ENCODE measurements around the gene CYFIP1. TPM values are rescaled to one million over a fixed set of nuclear protein-coding genes. Genes with fewer than 3 reads are reported as not detected.

CYFIP1 gene
- total and polyA plus RNA-seq, 5 donors, result 12.2 to 42.5 (median 35.3) TPM

DNA sequence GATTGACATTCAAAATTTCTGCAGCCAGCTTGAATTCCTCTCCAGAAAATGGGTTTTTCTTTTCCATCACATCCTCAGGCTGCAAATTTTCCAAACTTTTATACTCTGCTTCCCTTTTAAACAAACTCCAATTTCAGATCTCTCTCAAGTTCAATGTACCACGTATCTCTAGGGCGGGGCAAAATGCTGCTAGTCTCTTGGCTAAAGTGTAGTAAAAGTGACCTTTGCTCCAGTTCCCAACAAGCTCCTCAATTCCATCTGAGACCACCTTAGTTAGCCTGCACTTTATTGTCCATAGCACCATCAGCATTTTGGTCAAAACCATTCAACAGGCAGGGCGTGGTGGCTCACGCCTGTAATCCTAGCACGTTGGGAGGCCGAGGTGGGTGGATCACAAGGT is 95.0 kb downstream of the CYFIP1 start:
- Histone ChIP-seq H3K27me3 (ENCODE audit: control insufficient read depth, insufficient read depth) (no peaks in the 10 kb centered on the region), H3K9me3 (ENCODE audit: control insufficient read depth, low read length) (no peaks in the 10 kb centered on the region), H3K27ac (ENCODE audit: low read length) (no peak overlapping the region), H3K4me3 (ENCODE audit: low read length) (no peak overlapping the region), H3K4me1 (ENCODE audit: control insufficient read depth, insufficient read depth, low read length) (no peaks in the 10 kb centered on the region)
- DNase-seq (no peak), ATAC-seq (no peak)
- WGBS, result 99% methylated on average over 6 of the region's 6 CpGs
- intact Hi-C loops (cut with DNase I), result no loop called here

GRCh38 chr15:22884344-22884743 is 95.8 kb downstream of the CYFIP1 start:
- Histone ChIP-seq H3K4me3 (ENCODE audit: low read length) (no peak overlapping the region), H3K27ac (ENCODE audit: low read length) (no peak overlapping the region), H3K27me3 (ENCODE audit: control insufficient read depth, insufficient read depth) (no peaks in the 10 kb centered on the region), H3K4me1 (ENCODE audit: control insufficient read depth, insufficient read depth, low read length) (no peaks in the 10 kb centered on the region), H3K9me3 (ENCODE audit: control insufficient read depth, low read length) (no peaks in the 10 kb centered on the region)
- 82% methylated on average over 1 of the region's 1 CpG for WGBS
- DNase-seq (no peak), ATAC-seq (no peak)
- intact Hi-C loops (cut with DNase I), result no loop called here

DNA sequence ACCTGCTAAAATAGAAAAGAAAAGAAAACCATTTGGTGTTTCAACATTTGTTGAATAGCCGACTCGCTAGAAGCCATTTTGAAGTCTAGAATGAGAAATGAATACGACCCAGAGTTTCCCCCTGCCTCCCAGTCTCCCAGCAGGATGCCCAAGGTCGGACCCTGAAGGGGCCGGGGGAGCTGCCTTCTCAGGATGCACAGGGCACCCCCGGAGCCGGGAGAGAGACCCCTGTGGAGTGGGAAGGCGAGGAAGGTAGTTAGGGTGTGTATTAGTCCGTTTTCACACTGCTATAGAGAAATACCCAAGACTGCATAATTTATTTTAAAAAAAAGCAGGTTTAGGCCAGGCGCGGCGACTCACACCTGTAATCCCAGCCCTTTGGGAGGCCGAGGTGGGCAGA is 97.0 kb downstream of the CYFIP1 start:
- 96% methylated on average over 13 of the region's 13 CpGs for WGBS
- no peak overlapping the region for H3K4me3 ChIP-seq (ENCODE audit: low read length)
- no peaks in the 10 kb centered on the region for H3K9me3 ChIP-seq (ENCODE audit: control insufficient read depth, low read length)
- H3K4me1 ChIP-seq (ENCODE audit: control insufficient read depth, insufficient read depth, low read length), result no peaks in the 10 kb centered on the region
- intact Hi-C loops (cut with DNase I), result no loop called here
- no peak overlapping the region for H3K27ac ChIP-seq (ENCODE audit: low read length)
- ATAC-seq, result no peak
- no peaks in the 10 kb centered on the region for H3K27me3 ChIP-seq (ENCODE audit: control insufficient read depth, insufficient read depth)
- no peak for DNase-seq

GRCh38 chr15:22881739-22882440 is 98.3 kb downstream of the CYFIP1 start:
- Histone ChIP-seq H3K9me3 (ENCODE audit: control insufficient read depth, low read length) (no peaks in the 10 kb centered on the region), H3K4me1 (ENCODE audit: control insufficient read depth, insufficient read depth, low read length) (no peaks in the 10 kb centered on the region), H3K4me3 (ENCODE audit: low read length) (no peak overlapping the region), H3K27me3 (ENCODE audit: control insufficient read depth, insufficient read depth) (no peaks in the 10 kb centered on the region), H3K27ac (ENCODE audit: low read length) (no peak overlapping the region)
- DNase-seq (no peak), ATAC-seq (no peak)
- intact Hi-C loops (cut with DNase I), result no loop called here
- WGBS, result 96% methylated on average over 25 of the region's 25 CpGs

DNA sequence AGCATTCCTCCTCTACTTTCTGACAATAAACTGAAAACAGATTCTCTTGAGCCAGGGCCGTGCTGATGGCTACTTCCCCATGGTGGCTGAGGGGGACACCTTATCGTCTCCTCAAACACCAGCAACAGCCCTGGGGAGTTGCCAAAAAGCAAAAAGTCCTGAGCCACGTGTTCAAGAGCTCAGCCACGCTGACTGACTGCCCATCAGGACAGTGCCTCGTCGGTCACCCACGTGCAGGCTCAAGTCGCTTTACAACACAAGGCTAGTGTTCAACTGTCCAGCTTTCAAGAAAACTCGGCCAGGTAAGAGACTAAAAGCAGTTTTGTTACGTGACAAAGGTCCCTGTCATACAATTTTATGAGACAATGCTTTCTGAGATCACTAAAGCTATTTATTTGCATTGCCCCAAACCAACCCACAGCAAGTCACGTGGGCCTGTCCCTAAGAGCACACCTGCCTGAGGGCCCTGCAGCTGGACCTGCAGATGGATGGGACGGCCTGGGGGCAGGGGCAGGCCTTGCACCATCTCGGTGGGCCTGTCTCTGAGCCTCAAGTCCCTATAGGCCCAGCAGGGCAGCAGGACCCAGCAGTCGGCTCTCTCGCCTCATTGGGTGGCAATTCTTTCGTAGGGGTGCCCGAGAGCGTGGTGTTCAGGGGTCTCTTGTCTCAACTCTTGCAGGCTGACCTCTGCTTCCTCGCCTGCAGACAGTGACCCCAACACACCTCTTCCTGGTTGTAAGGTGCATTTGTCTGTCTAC is 99.0 kb downstream of the CYFIP1 start:
- Histone ChIP-seq H3K27ac (ENCODE audit: low read length) (no peak overlapping the region), H3K4me1 (ENCODE audit: control insufficient read depth, insufficient read depth, low read length) (no peaks in the 10 kb centered on the region), H3K9me3 (ENCODE audit: control insufficient read depth, low read length) (no peaks in the 10 kb centered on the region), H3K4me3 (ENCODE audit: low read length) (no peak overlapping the region), H3K27me3 (ENCODE audit: control insufficient read depth, insufficient read depth) (no peaks in the 10 kb centered on the region)
- DNase-seq, result no peak
- ATAC-seq, result no peak
- WGBS, result 87% methylated on average over 19 of the region's 19 CpGs
- intact Hi-C loops (cut with DNase I), result no loop called here

- no peak overlapping the region for H3K4me3 ChIP-seq (ENCODE audit: low read length)
- ATAC-seq (no peak), DNase-seq (no peak)
- no peak overlapping the region for H3K27ac ChIP-seq (ENCODE audit: low read length)
- no peaks in the 10 kb centered on the region for H3K4me1 ChIP-seq (ENCODE audit: control insufficient read depth, insufficient read depth, low read length)
- no peaks in the 10 kb centered on the region for H3K27me3 ChIP-seq (ENCODE audit: control insufficient read depth, insufficient read depth)
- intact Hi-C loops (cut with DNase I), result no loop called here
- no peaks in the 10 kb centered on the region for H3K9me3 ChIP-seq (ENCODE audit: control insufficient read depth, low read length)
- WGBS, result 87% methylated on average over 33 of the region's 33 CpGs
Observed at GRCh38 chr15:22880068-22880980, 99.8 kb downstream of the CYFIP1 start.

DNA sequence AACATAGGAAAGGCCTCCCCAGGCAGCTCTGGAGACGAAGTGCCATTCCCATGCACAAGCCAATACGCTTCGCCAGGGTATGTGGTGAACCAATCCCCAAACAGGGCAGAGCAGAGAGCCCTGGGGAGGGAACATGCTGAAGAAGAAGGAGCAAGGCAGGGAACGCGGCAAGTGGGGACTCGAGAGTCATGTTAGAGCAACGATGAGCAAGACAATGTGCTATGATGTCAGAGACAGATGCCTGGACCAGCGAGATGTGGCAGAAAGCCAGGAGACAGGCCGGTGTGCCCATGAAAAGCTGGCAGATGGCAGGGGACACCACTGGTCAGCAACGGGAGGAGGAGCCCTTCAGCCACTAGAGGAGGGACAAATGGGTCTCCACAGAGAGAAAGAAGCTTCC is 102.1 kb downstream of the CYFIP1 start:
- intact Hi-C loops (cut with DNase I), result no loop called here
- Histone ChIP-seq H3K27me3 (ENCODE audit: control insufficient read depth, insufficient read depth) (no peaks in the 10 kb centered on the region), H3K4me3 (ENCODE audit: low read length) (no peak overlapping the region), H3K27ac (ENCODE audit: low read length) (no peak overlapping the region), H3K4me1 (ENCODE audit: control insufficient read depth, insufficient read depth, low read length) (no peaks in the 10 kb centered on the region), H3K9me3 (ENCODE audit: control insufficient read depth, low read length) (no peaks in the 10 kb centered on the region)
- ATAC-seq (no peak), DNase-seq (no peak)
- WGBS, result 81% methylated on average over 10 of the region's 10 CpGs

GRCh38 chr15:22877607-22878006 is 102.6 kb downstream of the CYFIP1 start:
- WGBS, result 82% methylated on average over 8 of the region's 8 CpGs
- no peak for ATAC-seq
- H3K9me3 ChIP-seq (ENCODE audit: control insufficient read depth, low read length), result no peaks in the 10 kb centered on the region

GRCh38 chr15:22877117-22877516 is 103.1 kb downstream of the CYFIP1 start:
- no peaks in the 10 kb centered on the region for H3K9me3 ChIP-seq (ENCODE audit: control insufficient read depth, low read length)
- H3K4me3 ChIP-seq (ENCODE audit: low read length), result no peak overlapping the region
- no peak overlapping the region for H3K27ac ChIP-seq (ENCODE audit: low read length)
- ATAC-seq, result no peak
- intact Hi-C loops (cut with DNase I), result no loop called here
- whole genome bisulfite sequencing, result 96% methylated on average over 5 of the region's 5 CpGs
- no peak for DNase-seq
- H3K4me1 ChIP-seq (ENCODE audit: control insufficient read depth, insufficient read depth, low read length), result no peaks in the 10 kb centered on the region
- H3K27me3 ChIP-seq (ENCODE audit: control insufficient read depth, insufficient read depth), result no peaks in the 10 kb centered on the region

More at GRCh38 chr15:22877607-22878006, 102.6 kb downstream of the CYFIP1 start:
- no peaks in the 10 kb centered on the region for H3K27me3 ChIP-seq (ENCODE audit: control insufficient read depth, insufficient read depth)
- peak in 1 of 3 donors; percentile 42 for DNase-seq
- intact Hi-C loops (cut with DNase I), result no loop called here
- no peaks in the 10 kb centered on the region for H3K4me1 ChIP-seq (ENCODE audit: control insufficient read depth, insufficient read depth, low read length)
- no peak overlapping the region for H3K4me3 ChIP-seq (ENCODE audit: low read length)
- no peak overlapping the region for H3K27ac ChIP-seq (ENCODE audit: low read length)

DNA sequence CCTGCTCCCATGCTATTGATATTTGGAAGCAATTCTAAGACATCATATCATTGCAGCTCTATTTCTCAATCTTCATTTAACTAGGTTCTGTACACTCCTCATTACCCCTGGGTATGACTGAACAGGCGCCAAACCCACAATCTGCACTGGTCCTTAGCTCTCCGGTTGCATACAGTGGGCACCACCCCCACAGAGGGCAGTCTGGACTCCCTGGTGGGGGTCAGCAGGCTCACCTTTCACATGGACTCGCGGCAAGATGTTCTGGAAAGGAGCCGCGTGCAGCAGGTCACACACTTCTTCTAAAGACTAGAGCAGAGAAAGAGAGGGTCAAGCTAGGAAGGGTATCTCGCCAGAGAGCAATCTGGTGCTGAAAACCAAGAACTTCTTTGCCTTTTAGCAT is 105.2 kb downstream of the CYFIP1 start:
- no peaks in the 10 kb centered on the region for H3K9me3 ChIP-seq (ENCODE audit: control insufficient read depth, low read length)
- DNase-seq, result no peak
- no peaks in the 10 kb centered on the region for H3K27me3 ChIP-seq (ENCODE audit: control insufficient read depth, insufficient read depth)
- no peak for ATAC-seq
- 90% methylated on average over 7 of the region's 7 CpGs for WGBS
- H3K4me1 ChIP-seq (ENCODE audit: control insufficient read depth, insufficient read depth, low read length), result peaks cover 4% of the 10 kb centered on the region
- H3K27ac ChIP-seq (ENCODE audit: low read length), result no peak overlapping the region
- intact Hi-C loops (cut with DNase I), result no loop called here
- no peak overlapping the region for H3K4me3 ChIP-seq (ENCODE audit: low read length)

- WGBS, result 96% methylated on average over 8 of the region's 8 CpGs
- intact Hi-C loops (cut with DNase I), result no loop called here
Observed at GRCh38 chr15:22874256-22874655, 105.9 kb downstream of the CYFIP1 start.

More at GRCh38 chr15:22874256-22874655, 105.9 kb downstream of the CYFIP1 start:
- Histone ChIP-seq H3K27ac (ENCODE audit: low read length) (no peak overlapping the region), H3K27me3 (ENCODE audit: control insufficient read depth, insufficient read depth) (no peaks in the 10 kb centered on the region), H3K4me1 (ENCODE audit: control insufficient read depth, insufficient read depth, low read length) (peaks cover 4% of the 10 kb centered on the region), H3K9me3 (ENCODE audit: control insufficient read depth, low read length) (no peaks in the 10 kb centered on the region), H3K4me3 (ENCODE audit: low read length) (no peak overlapping the region)
- no peak for ATAC-seq
- DNase-seq, result no peak
